Endothelial cell of umbilical vein (primary cell): ENCODE results near the gene ARHGEF28.

Experiments
- EZH2 ChIP-seq: IDR thresholded peaks from 2 replicates; pipeline ENCODE4 v1.6.1; 2012; ENCODE audit warnings: borderline replicate concordance, low read depth, mild to moderate bottlenecking, moderate library complexity, low read length, inconsistent platforms; ENCODE audit not compliant: severe bottlenecking
- FOS ChIP-seq: IDR thresholded peaks from 2 replicates; pipeline ENCODE4 v1.6.1; 2011; ENCODE audit warnings: mild to moderate bottlenecking, low read length, moderate library complexity, borderline replicate concordance; ENCODE audit not compliant: insufficient read depth
- GATA2 ChIP-seq: IDR thresholded peaks from 2 replicates; pipeline ENCODE4 v1.7.0; 2011; ENCODE audit warnings: low read depth, mild to moderate bottlenecking, moderate library complexity, mixed read lengths, low read length; ENCODE audit not compliant: insufficient read length, insufficient read depth
- MYC ChIP-seq: IDR thresholded peaks from one replicate; pipeline ENCODE4 v1.6.1; 2011; ENCODE audit warnings: mild to moderate bottlenecking, low read depth, low read length
- POLR2A ChIP-seq: IDR thresholded peaks from 2 replicates; pipeline ENCODE4 v1.6.1; 2012; ENCODE audit warnings: low read depth, mild to moderate bottlenecking, control low read depth, low read length
- POLR2AphosphoS5 ChIP-seq: IDR thresholded peaks from 2 replicates; pipeline ENCODE4 v1.6.1; 2012; ENCODE audit warnings: low read depth, mild to moderate bottlenecking, control low read depth, low read length, moderate library complexity; ENCODE audit not compliant: insufficient read depth
- TF ChIP-seq, protein P1 (sequence below), 2 donors: IDR thresholded peaks; 1 replicate in 1 of 2; 2 replicates in 1 of 2; pipeline ENCODE4 v1.5.1; 2011; ENCODE audit warnings: low read length in 2 of 2, mild to moderate bottlenecking in 2 of 2, moderate library complexity in 2 of 2, control low read depth in 1 of 2, inconsistent platforms in 1 of 2, low read depth in 1 of 2; ENCODE audit not compliant: insufficient read depth in 1 of 2; ENCODE audit errors: extremely low read depth in 1 of 2

- TF ChIP-seq POLR2AphosphoS5 (no peak), EZH2 (no peak), POLR2A (no peak), GATA2 (no peak), FOS (no peak), MYC (no peak)
- TF ChIP-seq, protein P1, sequence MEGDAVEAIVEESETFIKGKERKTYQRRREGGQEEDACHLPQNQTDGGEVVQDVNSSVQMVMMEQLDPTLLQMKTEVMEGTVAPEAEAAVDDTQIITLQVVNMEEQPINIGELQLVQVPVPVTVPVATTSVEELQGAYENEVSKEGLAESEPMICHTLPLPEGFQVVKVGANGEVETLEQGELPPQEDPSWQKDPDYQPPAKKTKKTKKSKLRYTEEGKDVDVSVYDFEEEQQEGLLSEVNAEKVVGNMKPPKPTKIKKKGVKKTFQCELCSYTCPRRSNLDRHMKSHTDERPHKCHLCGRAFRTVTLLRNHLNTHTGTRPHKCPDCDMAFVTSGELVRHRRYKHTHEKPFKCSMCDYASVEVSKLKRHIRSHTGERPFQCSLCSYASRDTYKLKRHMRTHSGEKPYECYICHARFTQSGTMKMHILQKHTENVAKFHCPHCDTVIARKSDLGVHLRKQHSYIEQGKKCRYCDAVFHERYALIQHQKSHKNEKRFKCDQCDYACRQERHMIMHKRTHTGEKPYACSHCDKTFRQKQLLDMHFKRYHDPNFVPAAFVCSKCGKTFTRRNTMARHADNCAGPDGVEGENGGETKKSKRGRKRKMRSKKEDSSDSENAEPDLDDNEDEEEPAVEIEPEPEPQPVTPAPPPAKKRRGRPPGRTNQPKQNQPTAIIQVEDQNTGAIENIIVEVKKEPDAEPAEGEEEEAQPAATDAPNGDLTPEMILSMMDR (IDR thresholded peaks at IDR 0.05; ENCODE audit: extremely low read depth in 1 of 2, insufficient read depth in 1 of 2, low read depth in 1 of 2, low read length in 2 of 2): no peak
Measured at GRCh38 chr5:73853091-73853490, 227.1 kb downstream of the ARHGEF28 start.
